ENCODE measurements around the gene ITPR2.
"Not testable (repeated sequence)": the region's sequence is repeated elsewhere in the genome, so short reads cannot be mapped to it uniquely, and the experiment has no call there.

GRCh38 chr12:26775991-26776390 lies 57.0 kb downstream of the ITPR2 start:
- not testable (repeated sequence) for TF ChIP-seq CTCF, POLR2A (IDR thresholded peaks at IDR 0.05)
